Prostate gland (tissue), 2 donors: Measurements from ENCODE around the gene CHST13.

Experiments
- CTCF ChIP-seq, 4 experiments: fragments of 200-600 bp in 2 of 4; fragments of 450-650 bp in 2 of 4; sonication (generic) in 2 of 4; IDR thresholded peaks; 1 replicate in 3 of 4; 2 replicates in 1 of 4; pipeline ENCODE4 v1.5.1; 2016 to 2019; ENCODE audit warnings: antibody characterized with exemption in 4 of 4, mild to moderate bottlenecking in 2 of 4, moderate library complexity in 2 of 4
- POLR2A ChIP-seq: fragments of 450-650 bp; IDR thresholded peaks from one replicate; pipeline ENCODE4 v1.6.1; 2016; ENCODE audit warnings: antibody characterized with exemption, mild to moderate bottlenecking
- POLR2AphosphoS5 ChIP-seq: sonication (generic); formaldehyde crosslinking; IDR thresholded peaks from one replicate; pipeline ENCODE4 v1.6.1; 2017; ENCODE audit warnings: antibody characterized with exemption

GRCh38 chr3:126528800-126529541 is 5.0 kb downstream of the CHST13 start:
- TF ChIP-seq CTCF (IDR thresholded peaks at IDR 0.05): no peak
- TF ChIP-seq POLR2AphosphoS5: no peak
- TF ChIP-seq POLR2A: no peak
